NCI-H187 (cell line): ENCODE data around the gene SLC25A33.
"Not testable (repeated sequence)": the region's sequence is repeated elsewhere in the genome, so short reads cannot be mapped to it uniquely, and the experiment has no call there.

Source experiments
- DNase-seq, 2 experiments: peaks; one replicate each; lab custom pipeline; 2025; lab: John Stamatoyannopoulos, UW

Gene SLC25A33

GRCh38 chr1:9621032-9621431 is 81.8 kb downstream of the SLC25A33 start:
- DNase-seq = no peak

GRCh38 chr1:9624081-9624480 is 84.8 kb downstream of the SLC25A33 start:
- DNase-seq = no peak

GRCh38 chr1:9625030-9625429 is 85.8 kb downstream of the SLC25A33 start:
- not testable (repeated sequence) for DNase-seq

- no peak for DNase-seq
These were observed 86.9 kb downstream of the SLC25A33 start for GRCh38 chr1:9626201-9626608.

- DNase-seq = no peak
These were observed 89.5 kb downstream of the SLC25A33 start for GRCh38 chr1:9628541-9629444.

- no peak for DNase-seq
These were observed 90.4 kb downstream of the SLC25A33 start for GRCh38 chr1:9629445-9630201.

- DNase-seq = no peak
These were observed 91.3 kb downstream of the SLC25A33 start for GRCh38 chr1:9630331-9631111.

- no peak for DNase-seq
These were observed 92.3 kb downstream of the SLC25A33 start for GRCh38 chr1:9631613-9632012.

- no peak for DNase-seq
These were observed 94.2 kb downstream of the SLC25A33 start for GRCh38 chr1:9633493-9633892.

- no peak for DNase-seq
These were observed 95.3 kb downstream of the SLC25A33 start for GRCh38 chr1:9634582-9634981.
